Subcutaneous adipose tissue (tissue), 4 donors: ENCODE results near the gene EEPD1. TPM values are rescaled to one million over a fixed set of nuclear protein-coding genes. Genes with fewer than 3 reads are reported as not detected.

Experiments
- CTCF ChIP-seq: fragments of 450-650 bp; IDR thresholded peaks from one replicate; pipeline ENCODE4 v1.5.1; 2016; ENCODE audit warnings: low read depth, mild to moderate bottlenecking, control low read depth, antibody characterized with exemption, moderate library complexity
- total RNA-seq, 4 donors: library from RNA; depleted of rRNA; stranded (reverse); fragments of >200 nt; gene quantifications; one replicate each; pipeline ENCODE4 v1.1.0, GENCODE V29; 2016

EEPD1 gene
- total RNA-seq, 4 donors from 2014 or later: 22.2 to 57.3 (median 23.8) TPM

DNA sequence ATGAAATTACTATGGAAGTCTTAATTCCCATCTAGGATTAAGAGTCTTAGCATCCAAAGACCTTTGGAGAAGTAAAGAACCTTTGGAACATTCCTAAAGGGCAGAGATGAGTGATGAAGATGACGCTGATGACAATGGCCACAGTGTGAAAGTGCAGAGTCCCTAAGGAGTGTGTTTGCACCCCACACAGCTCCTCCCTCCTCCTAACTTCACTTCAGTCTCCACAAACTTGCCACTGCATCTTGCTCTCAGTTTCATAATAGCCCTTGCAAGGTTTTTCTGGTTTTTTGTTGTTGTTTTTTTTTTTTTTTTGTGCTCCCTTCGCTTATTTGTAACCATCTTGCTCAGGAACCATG lies 119.1 kb downstream of the EEPD1 start:
- no peak for TF ChIP-seq CTCF

- TF ChIP-seq CTCF: no peak
Measured at GRCh38 chr7:36272567-36273269, 119.7 kb downstream of the EEPD1 start.

DNA sequence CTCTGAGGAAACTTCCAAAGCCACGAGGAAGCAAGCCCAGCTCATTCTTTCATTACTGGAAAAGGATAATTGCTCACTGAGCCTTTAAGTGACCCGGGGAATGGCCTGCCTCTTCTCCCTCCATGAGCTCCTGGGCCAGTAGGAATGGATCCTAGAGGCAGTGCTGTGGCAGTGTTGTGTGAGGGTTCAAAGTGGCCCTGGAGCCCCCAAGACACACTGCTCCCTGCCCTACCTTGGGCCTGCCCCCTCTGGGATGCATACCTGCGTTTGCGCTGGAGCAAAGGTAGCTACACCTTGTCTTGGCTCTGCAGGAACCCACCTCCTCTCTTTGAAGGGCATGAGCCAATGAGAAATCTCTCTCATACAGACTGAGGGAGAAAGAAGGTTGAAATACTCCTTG lies 120.8 kb downstream of the EEPD1 start:
- TF ChIP-seq CTCF: no peak

DNA sequence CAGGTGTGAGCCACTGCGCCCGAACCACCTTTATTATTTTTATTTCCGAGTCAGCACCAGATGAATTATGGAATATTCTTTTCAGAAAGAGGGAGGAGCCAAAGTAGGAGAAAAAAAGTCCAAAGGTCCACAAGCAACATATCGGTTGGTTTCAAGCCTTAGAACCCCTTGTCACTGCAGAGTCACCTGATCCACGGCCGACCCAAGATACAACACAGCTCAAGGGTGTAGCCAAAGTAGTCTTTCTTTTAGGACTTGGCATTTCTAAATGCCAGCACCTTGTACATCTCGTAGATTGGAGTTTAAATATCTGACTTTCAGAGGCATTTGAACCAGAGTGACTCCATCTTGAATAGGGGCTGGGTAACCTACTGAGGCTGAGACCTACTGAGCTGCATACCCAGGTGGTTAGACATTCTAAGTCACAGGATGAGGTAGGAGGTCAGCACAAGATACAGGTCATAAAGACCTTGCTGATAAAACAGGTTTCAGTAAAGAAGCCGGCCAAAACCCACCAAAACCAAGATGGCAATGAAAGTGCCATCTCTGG lies 122.8 kb downstream of the EEPD1 start:
- TF ChIP-seq CTCF: no peak

DNA sequence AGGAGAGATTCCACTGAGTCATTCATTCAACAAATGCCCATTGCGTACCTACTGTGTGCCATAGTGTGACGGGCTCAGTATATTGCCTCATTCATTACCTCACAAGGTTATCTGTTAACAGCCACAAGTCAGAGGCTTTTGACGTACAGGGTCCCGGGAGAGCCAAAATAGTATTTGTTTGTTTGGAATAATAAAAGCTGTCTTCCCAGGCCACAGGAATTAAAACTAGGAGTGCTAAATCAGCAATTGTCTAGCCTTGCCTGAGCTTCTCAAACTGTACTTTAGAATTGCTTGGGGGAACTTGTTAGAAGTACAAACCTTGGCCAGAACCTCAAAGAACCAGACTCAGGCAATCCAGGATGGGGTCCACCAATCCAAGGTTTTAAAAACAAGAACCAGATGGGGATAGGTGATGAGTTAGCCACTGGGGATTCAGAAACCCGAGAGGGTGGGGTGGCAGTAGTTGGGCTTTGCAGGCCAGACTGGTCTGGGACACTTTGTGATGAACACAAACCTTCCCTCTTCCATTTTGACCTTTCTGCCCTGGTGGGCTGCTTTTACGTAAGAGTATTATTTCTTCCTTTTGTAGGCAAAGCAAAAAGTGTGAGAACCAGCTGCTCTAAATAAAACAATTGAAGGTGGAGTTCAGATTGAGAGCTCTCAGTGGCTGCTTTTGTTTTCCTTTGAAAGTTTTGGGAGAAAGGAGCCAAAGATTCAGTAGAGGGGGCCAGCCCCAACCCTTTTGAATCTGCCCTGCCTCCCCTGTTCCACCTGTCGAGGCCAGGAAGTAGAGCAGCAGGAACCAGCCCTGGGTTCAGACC lies 123.6 kb downstream of the EEPD1 start:
- no peak for TF ChIP-seq CTCF

DNA sequence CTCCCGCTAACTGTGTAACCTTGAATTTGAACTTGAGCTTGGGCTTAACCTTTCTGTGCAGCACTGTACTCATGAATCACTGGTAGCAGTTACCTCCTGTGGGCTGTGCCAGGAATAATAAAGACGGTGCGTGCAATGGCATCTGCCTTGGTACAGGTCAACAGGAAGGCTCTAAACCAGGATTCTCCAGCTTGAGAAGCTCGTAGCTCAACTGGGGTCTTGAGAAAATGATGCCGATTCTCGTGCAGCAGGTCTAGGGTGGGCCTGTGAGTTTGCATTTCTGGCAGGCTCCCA lies 124.1 kb downstream of the EEPD1 start:
- TF ChIP-seq CTCF: no peak

DNA sequence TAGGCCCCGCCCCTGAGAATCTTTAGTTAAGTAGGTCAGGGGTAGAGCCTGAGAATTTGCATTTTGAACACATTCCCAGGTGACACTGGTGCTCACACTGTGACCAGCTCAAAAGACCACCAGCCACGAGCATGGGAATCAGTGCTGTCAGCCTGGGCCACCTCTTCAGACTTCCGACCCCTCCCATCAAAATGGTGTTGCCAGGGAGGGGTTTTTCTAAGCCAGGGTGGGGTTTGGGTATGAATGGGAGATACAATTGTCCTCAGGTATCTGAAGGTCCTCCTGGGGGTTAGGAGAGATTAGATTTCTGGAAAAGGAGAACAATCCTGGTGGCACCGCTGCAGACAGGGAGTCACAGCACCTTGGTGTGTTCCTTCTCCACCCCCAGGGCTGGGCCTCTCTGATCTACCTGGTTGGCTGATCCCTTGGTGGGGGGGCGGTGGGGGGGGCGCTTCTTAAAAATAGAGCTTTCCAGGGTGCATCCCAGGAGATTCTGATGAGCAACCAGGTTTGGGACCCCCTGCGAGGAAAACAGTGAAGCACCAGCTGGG lies 125.1 kb downstream of the EEPD1 start:
- no peak for TF ChIP-seq CTCF
